ENCODE results near the gene IFI27L1.
A peak's percentile ranks its signal among the peaks of the same experiment; 100 is the strongest.

Gene IFI27L1

GRCh38 chr14:94113490-94113889, 32.4 kb downstream of the IFI27L1 start:
- no peak for DNase-seq (ENCODE audit: extremely low read depth in 1 of 2, low read depth in 1 of 2)

- no peak for DNase-seq (ENCODE audit: extremely low read depth in 1 of 2, low read depth in 1 of 2)
These were observed 32.9 kb downstream of the IFI27L1 start for GRCh38 chr14:94113908-94114588.

- DNase-seq (ENCODE audit: extremely low read depth in 1 of 2, low read depth in 1 of 2), result no peak
These were observed 33.5 kb downstream of the IFI27L1 start for GRCh38 chr14:94114589-94115057.

GRCh38 chr14:94115058-94115591, 34.0 kb downstream of the IFI27L1 start:
- DNase-seq (ENCODE audit: extremely low read depth in 1 of 2, low read depth in 1 of 2), result no peak

- DNase-seq (ENCODE audit: extremely low read depth in 1 of 2, low read depth in 1 of 2), result no peak
These were observed 34.5 kb downstream of the IFI27L1 start for GRCh38 chr14:94115631-94116030.

GRCh38 chr14:94116701-94117100, 35.6 kb downstream of the IFI27L1 start:
- no peak for DNase-seq (ENCODE audit: extremely low read depth in 1 of 2, low read depth in 1 of 2)

GRCh38 chr14:94117856-94118255, 36.7 kb downstream of the IFI27L1 start:
- DNase-seq (ENCODE audit: extremely low read depth in 1 of 2, low read depth in 1 of 2), result no peak

- no peak for DNase-seq (ENCODE audit: extremely low read depth in 1 of 2, low read depth in 1 of 2)
These were observed 38.0 kb downstream of the IFI27L1 start for GRCh38 chr14:94119071-94119470.

- no peak for DNase-seq (ENCODE audit: extremely low read depth in 1 of 2, low read depth in 1 of 2)
These were observed 39.7 kb downstream of the IFI27L1 start for GRCh38 chr14:94120667-94121340.

- no peak for DNase-seq (ENCODE audit: extremely low read depth in 1 of 2, low read depth in 1 of 2)
These were observed 40.4 kb downstream of the IFI27L1 start for GRCh38 chr14:94121485-94121884.

GRCh38 chr14:94122438-94122837, 41.3 kb downstream of the IFI27L1 start:
- no peak for DNase-seq (ENCODE audit: extremely low read depth in 1 of 2, low read depth in 1 of 2)

GRCh38 chr14:94123296-94123695, 42.2 kb downstream of the IFI27L1 start:
- no peak for DNase-seq (ENCODE audit: extremely low read depth in 1 of 2, low read depth in 1 of 2)

- DNase-seq (ENCODE audit: extremely low read depth in 1 of 2, low read depth in 1 of 2), result no peak
These were observed 42.8 kb downstream of the IFI27L1 start for GRCh38 chr14:94123868-94124267.

- no peak for DNase-seq (ENCODE audit: extremely low read depth in 1 of 2, low read depth in 1 of 2)
These were observed 43.7 kb downstream of the IFI27L1 start for GRCh38 chr14:94124582-94125377.

- DNase-seq (ENCODE audit: extremely low read depth in 1 of 2, low read depth in 1 of 2), result no peak
These were observed 44.7 kb downstream of the IFI27L1 start for GRCh38 chr14:94125659-94126418.

GRCh38 chr14:94126419-94126677, 45.2 kb downstream of the IFI27L1 start:
- no peak for DNase-seq (ENCODE audit: extremely low read depth in 1 of 2, low read depth in 1 of 2)

GRCh38 chr14:94126800-94127199, 45.7 kb downstream of the IFI27L1 start:
- DNase-seq (ENCODE audit: extremely low read depth in 1 of 2, low read depth in 1 of 2), result no peak

GRCh38 chr14:94127330-94127729, 46.2 kb downstream of the IFI27L1 start:
- DNase-seq (ENCODE audit: extremely low read depth in 1 of 2, low read depth in 1 of 2), result no peak

- no peak for DNase-seq (ENCODE audit: extremely low read depth in 1 of 2, low read depth in 1 of 2)
These were observed 47.2 kb downstream of the IFI27L1 start for GRCh38 chr14:94128216-94128839.

- peak in 1 of 2 donors; percentile 47 for DNase-seq (ENCODE audit: extremely low read depth in 1 of 2, low read depth in 1 of 2)
These were observed 48.1 kb downstream of the IFI27L1 start, which contains the start of gene IFI27L2 for GRCh38 chr14:94129111-94129757. Gene IFI27L2, minus strand, starts transcription at chr14:94129604. Its CDS starts 40 bp downstream, at chr14:94129564.
